Peyer's patch (tissue), 4 donors: ENCODE data around the gene CHST9. TPM values are rescaled to one million over a fixed set of nuclear protein-coding genes. Genes with fewer than 3 reads are reported as not detected.

Source experiments
- DNase-seq, 3 donors: peaks; one replicate each; pipeline ENCODE4 v3.0.0-alpha.2; 2017 to 2019
- H3K27ac ChIP-seq, 4 donors: fragments of 200-600 bp; sonication (generic); one replicate each; pipeline ENCODE4 v1.5.1; 2016 to 2019
- H3K27me3 ChIP-seq, 2 donors: fragments of 200-600 bp; sonication (generic); one replicate each; pipeline ENCODE4 v1.5.1; 2019
- H3K36me3 ChIP-seq, 3 donors: fragments of 200-600 bp; sonication (generic); one replicate each; pipeline ENCODE4 v1.5.1; 2016 to 2019
- H3K4me1 ChIP-seq, 4 donors: fragments of 200-600 bp; sonication (generic); one replicate each; pipeline ENCODE4 v1.5.1; 2016 to 2019
- H3K4me3 ChIP-seq, 4 donors: fragments of 200-600 bp; sonication (generic); 1 replicate in 3 of 4; 2 replicates in 1 of 4; pipeline ENCODE4 v1.5.1; 2016 to 2019; ENCODE audit warnings: mild to moderate bottlenecking in 1 of 4
- H3K9me3 ChIP-seq, 4 donors: fragments of 200-600 bp; sonication (generic); one replicate each; pipeline ENCODE4 v1.5.1; 2016 to 2019; ENCODE audit warnings: mild to moderate bottlenecking in 1 of 4
- CTCF ChIP-seq, 6 experiments: fragments of 450-650 bp in 4 of 6; fragments of 200-600 bp in 2 of 6; sonication (generic) in 1 of 6; IDR thresholded peaks; one replicate each; pipeline ENCODE4 v1.5.1; 2017 to 2019; ENCODE audit warnings: antibody characterized with exemption in 6 of 6, mild to moderate bottlenecking in 3 of 6, moderate library complexity in 1 of 6
- POLR2A ChIP-seq, 2 donors: fragments of 450-650 bp; IDR thresholded peaks; one replicate each; pipeline ENCODE4 v1.5.1; 2017; ENCODE audit warnings: antibody characterized with exemption in 2 of 2, mild to moderate bottlenecking in 2 of 2, moderate library complexity in 2 of 2
- total RNA-seq, 4 donors: library from RNA; depleted of rRNA; stranded (reverse); fragments of >200 nt; gene quantifications; one replicate each; pipeline ENCODE4 v1.1.0, GENCODE V29; 2016

The CHST9 gene
- total RNA-seq, 4 donors from 2014 or later, result 0.27 to 0.95 TPM; not detected in 2

GRCh38 chr18:26970637-26971036 lies 214.5 kb downstream of the CHST9 start:
- H3K27me3 ChIP-seq, result no peaks in the 10 kb centered on the region
- no peak overlapping the region for H3K4me3 ChIP-seq
- H3K9me3 ChIP-seq, result no peaks in the 10 kb centered on the region
- no peak for DNase-seq
- H3K36me3 ChIP-seq, result no peaks in the 10 kb centered on the region
- no peaks in the 10 kb centered on the region for H3K4me1 ChIP-seq
- TF ChIP-seq POLR2A (IDR thresholded peaks at IDR 0.05) (no peak), CTCF (IDR thresholded peaks at IDR 0.05) (no peak)
- no peak overlapping the region for H3K27ac ChIP-seq

GRCh38 chr18:26965206-26965605 lies 219.9 kb downstream of the CHST9 start:
- Histone ChIP-seq H3K27ac (no peak overlapping the region), H3K9me3 (no peaks in the 10 kb centered on the region), H3K27me3 (no peaks in the 10 kb centered on the region), H3K4me1 (no peaks in the 10 kb centered on the region), H3K36me3 (no peaks in the 10 kb centered on the region), H3K4me3 (no peak overlapping the region)
- no peak for TF ChIP-seq CTCF (IDR thresholded peaks at IDR 0.05)
- TF ChIP-seq POLR2A (IDR thresholded peaks at IDR 0.05), result no peak
- no peak for DNase-seq

GRCh38 chr18:26963292-26963691 lies 221.8 kb downstream of the CHST9 start:
- Histone ChIP-seq H3K4me1 (no peaks in the 10 kb centered on the region), H3K27me3 (no peaks in the 10 kb centered on the region), H3K4me3 (no peak overlapping the region), H3K27ac (no peak overlapping the region), H3K36me3 (no peaks in the 10 kb centered on the region), H3K9me3 (no peaks in the 10 kb centered on the region)
- DNase-seq, result no peak
- TF ChIP-seq POLR2A (IDR thresholded peaks at IDR 0.05) (no peak), CTCF (IDR thresholded peaks at IDR 0.05) (no peak)

GRCh38 chr18:26961839-26962238 lies 223.3 kb downstream of the CHST9 start:
- Histone ChIP-seq H3K9me3 (no peaks in the 10 kb centered on the region), H3K4me3 (no peak overlapping the region), H3K27ac (no peak overlapping the region), H3K36me3 (no peaks in the 10 kb centered on the region), H3K4me1 (no peaks in the 10 kb centered on the region), H3K27me3 (no peaks in the 10 kb centered on the region)
- no peak for DNase-seq
- TF ChIP-seq POLR2A (IDR thresholded peaks at IDR 0.05) (no peak), CTCF (IDR thresholded peaks at IDR 0.05) (no peak)

GRCh38 chr18:26960911-26961310 lies 224.2 kb downstream of the CHST9 start:
- Histone ChIP-seq H3K27me3 (no peaks in the 10 kb centered on the region), H3K36me3 (no peaks in the 10 kb centered on the region), H3K4me1 (no peaks in the 10 kb centered on the region), H3K27ac (no peak overlapping the region), H3K4me3 (no peak overlapping the region), H3K9me3 (no peaks in the 10 kb centered on the region)
- DNase-seq, result no peak
- no peak for TF ChIP-seq CTCF (IDR thresholded peaks at IDR 0.05)
- no peak for TF ChIP-seq POLR2A (IDR thresholded peaks at IDR 0.05)

GRCh38 chr18:26956863-26957262 lies 228.2 kb downstream of the CHST9 start:
- TF ChIP-seq POLR2A (IDR thresholded peaks at IDR 0.05) (no peak), CTCF (IDR thresholded peaks at IDR 0.05) (no peak)
- DNase-seq, result no peak
- Histone ChIP-seq H3K36me3 (no peaks in the 10 kb centered on the region), H3K9me3 (no peaks in the 10 kb centered on the region), H3K27ac (no peak overlapping the region), H3K4me3 (no peak overlapping the region), H3K4me1 (no peaks in the 10 kb centered on the region), H3K27me3 (no peaks in the 10 kb centered on the region)
